ENCODE data around the gene RADIL. TPM values are rescaled to one million over a fixed set of nuclear protein-coding genes. Genes with fewer than 3 reads are reported as not detected.

RADIL gene
- total RNA-seq, 4 donors from 2014 or later = 1.5 to 2.6 (median 2.1) TPM

DNA sequence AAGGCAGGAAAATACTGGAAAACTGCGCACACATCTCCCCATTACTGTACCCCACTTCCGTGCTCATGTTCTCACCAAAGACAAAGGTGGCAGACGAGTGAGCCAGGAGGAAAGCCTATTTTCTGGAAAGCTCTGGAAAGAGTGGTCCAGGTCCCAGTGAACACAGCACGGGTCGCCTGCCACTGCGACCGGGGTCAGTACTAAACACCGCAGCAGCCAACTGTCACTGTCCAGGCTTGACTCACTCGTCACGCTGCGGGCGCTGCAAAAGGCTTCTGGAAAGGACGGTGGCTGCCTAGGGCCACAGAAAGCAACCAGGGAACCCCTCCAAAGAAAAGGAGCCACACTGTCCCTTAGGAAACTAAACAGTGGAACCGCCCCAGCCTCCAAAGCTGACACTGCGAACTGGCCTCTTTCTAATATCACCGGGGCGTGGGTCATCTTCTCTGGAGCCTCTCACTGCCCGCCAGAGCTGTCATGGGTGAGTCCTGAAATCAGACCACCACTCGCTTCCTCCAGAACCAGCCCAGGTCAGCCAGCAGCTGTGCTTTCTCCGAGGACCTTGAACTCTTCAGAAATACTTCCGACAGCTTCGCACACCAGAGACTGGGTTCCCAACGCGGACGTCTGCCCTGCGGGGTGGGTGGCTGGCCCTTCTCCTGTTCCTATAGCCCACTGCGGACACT is 4.0 kb downstream of the RADIL start:
- intact Hi-C loops (cut with DNase I; ENCODE audit: low total_unique reads) = loop anchor here (10.0 kb wide), 1 partner anchor 75 kb away; no protein-coding TSS in a partner anchor
- DNase-seq (ENCODE audit: low spot score in 2 of 2) = no peak
- 78 to 80% methylated on average over 25 to 27 of the region's 27 CpGs for WGBS, 2 donors
- no peak overlapping the region for H3K4me3 ChIP-seq (ENCODE audit: low read depth, poor library complexity, severe bottlenecking)
- TF ChIP-seq, protein P1, sequence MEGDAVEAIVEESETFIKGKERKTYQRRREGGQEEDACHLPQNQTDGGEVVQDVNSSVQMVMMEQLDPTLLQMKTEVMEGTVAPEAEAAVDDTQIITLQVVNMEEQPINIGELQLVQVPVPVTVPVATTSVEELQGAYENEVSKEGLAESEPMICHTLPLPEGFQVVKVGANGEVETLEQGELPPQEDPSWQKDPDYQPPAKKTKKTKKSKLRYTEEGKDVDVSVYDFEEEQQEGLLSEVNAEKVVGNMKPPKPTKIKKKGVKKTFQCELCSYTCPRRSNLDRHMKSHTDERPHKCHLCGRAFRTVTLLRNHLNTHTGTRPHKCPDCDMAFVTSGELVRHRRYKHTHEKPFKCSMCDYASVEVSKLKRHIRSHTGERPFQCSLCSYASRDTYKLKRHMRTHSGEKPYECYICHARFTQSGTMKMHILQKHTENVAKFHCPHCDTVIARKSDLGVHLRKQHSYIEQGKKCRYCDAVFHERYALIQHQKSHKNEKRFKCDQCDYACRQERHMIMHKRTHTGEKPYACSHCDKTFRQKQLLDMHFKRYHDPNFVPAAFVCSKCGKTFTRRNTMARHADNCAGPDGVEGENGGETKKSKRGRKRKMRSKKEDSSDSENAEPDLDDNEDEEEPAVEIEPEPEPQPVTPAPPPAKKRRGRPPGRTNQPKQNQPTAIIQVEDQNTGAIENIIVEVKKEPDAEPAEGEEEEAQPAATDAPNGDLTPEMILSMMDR (IDR thresholded peaks at IDR 0.05) = no peak
- no peak for TF ChIP-seq POLR2A (IDR thresholded peaks at IDR 0.05)

DNA sequence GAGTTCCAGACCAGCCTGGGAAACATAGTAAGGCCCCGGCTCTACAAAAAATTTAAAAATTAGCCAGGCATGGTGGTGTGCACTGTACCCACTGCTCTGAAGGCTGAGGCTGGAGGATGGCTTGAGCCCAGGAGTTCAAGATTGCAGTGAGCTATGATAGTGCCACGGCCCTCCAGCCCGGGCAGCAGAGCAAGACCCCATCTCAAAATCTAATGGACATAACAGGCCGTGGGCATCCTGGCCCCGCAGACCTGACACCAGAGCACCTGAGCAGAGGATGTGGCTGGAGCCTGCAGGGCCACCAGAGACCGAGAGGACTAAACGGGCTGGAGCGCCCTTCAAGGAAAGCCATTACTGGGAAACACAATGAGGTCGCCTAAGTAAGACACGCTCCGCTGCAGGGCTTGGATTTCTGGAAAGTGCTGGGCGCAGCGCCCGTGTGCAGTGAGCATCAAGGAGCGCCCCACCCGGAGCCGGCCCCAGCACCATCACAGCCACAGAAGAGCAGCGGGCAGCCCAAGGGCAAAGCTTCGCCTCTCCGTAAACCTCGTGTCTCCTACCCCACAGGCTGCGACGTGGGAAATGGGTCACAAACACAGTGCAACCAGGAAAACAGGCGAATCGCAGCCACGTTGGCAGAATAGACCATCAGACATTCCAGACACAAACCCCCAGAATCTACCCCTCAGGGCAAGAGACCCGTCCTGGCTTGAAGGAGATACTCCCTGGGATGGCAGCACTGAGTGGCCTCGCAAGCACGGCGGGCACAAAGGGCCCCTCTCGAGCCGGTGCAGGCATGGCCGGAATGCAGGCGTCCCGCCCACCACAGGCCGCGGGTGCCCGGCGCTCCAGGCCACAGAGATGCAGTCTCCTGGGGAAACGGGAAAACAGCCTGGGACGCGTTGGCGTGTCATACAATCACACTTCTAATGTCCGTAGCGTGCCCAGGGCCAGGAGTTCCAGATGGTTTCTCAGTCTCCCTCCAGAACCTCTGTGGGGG is 4.9 kb downstream of the RADIL start:
- intact Hi-C loops (cut with DNase I; ENCODE audit: low total_unique reads) = no loop called here
- 73 to 74% methylated on average over 45 of the region's 45 CpGs for WGBS, 2 donors
- TF ChIP-seq, protein P1 (IDR thresholded peaks at IDR 0.05) = no peak
- TF ChIP-seq POLR2A (IDR thresholded peaks at IDR 0.05) = no peak
- no peak overlapping the region for H3K4me3 ChIP-seq (ENCODE audit: low read depth, poor library complexity, severe bottlenecking)
- DNase-seq (ENCODE audit: low spot score in 2 of 2) = no peak

DNA sequence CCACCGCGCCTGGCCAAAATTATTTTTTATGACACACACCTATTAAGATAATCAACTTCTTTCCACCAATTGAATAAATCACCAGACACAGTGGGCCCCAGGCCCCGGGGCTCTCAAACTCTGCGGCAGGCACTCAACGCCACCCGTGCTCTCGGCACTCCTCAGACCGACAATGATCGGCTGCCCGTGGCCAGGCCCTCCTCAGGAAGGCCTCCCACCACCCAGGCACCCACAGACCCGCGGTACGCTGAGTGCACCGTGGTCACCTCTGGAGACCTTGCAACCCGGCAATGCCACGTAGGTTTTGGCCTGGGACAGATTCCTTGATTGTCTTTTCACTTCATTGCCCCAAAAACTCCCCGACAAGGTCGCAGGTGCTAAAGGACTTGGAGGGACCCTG is 6.9 kb downstream of the RADIL start:
- TF ChIP-seq, protein P1 (IDR thresholded peaks at IDR 0.05) = no peak
- no peak for TF ChIP-seq POLR2A (IDR thresholded peaks at IDR 0.05)
- intact Hi-C loops (cut with DNase I; ENCODE audit: low total_unique reads) = no loop called here
- H3K4me3 ChIP-seq (ENCODE audit: low read depth, poor library complexity, severe bottlenecking) = no peak overlapping the region
- no peak for DNase-seq (ENCODE audit: low spot score in 2 of 2)
- WGBS, 2 donors = 97 to 98% methylated on average over 18 of the region's 18 CpGs

DNA sequence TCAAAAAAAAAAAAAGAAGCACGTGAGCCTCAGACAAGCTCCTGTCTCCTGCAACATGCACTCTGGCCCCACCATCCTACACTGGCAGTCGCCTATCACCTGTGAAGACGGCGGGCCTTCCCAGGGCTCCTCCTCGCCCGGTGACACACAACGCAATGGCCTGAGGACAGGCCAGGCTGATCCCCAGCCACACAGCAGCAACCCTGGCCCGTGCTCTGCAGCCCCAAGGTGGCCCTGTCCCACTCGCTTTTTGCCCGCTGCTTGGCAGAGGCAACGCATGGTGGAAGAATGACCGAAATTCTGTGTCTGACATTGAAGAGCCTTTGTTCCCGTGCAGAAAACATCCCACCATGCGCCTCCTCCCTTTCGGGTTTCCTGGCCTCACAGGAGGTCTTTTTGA is 8.1 kb downstream of the RADIL start:
- no peak for DNase-seq (ENCODE audit: low spot score in 2 of 2)
- TF ChIP-seq, protein P1 (IDR thresholded peaks at IDR 0.05) = no peak
- no peak for TF ChIP-seq POLR2A (IDR thresholded peaks at IDR 0.05)
- H3K4me3 ChIP-seq (ENCODE audit: low read depth, poor library complexity, severe bottlenecking) = no peak overlapping the region
- intact Hi-C loops (cut with DNase I; ENCODE audit: low total_unique reads) = no loop called here
- WGBS, 2 donors = 95 to 98% methylated on average over 15 of the region's 15 CpGs

DNA sequence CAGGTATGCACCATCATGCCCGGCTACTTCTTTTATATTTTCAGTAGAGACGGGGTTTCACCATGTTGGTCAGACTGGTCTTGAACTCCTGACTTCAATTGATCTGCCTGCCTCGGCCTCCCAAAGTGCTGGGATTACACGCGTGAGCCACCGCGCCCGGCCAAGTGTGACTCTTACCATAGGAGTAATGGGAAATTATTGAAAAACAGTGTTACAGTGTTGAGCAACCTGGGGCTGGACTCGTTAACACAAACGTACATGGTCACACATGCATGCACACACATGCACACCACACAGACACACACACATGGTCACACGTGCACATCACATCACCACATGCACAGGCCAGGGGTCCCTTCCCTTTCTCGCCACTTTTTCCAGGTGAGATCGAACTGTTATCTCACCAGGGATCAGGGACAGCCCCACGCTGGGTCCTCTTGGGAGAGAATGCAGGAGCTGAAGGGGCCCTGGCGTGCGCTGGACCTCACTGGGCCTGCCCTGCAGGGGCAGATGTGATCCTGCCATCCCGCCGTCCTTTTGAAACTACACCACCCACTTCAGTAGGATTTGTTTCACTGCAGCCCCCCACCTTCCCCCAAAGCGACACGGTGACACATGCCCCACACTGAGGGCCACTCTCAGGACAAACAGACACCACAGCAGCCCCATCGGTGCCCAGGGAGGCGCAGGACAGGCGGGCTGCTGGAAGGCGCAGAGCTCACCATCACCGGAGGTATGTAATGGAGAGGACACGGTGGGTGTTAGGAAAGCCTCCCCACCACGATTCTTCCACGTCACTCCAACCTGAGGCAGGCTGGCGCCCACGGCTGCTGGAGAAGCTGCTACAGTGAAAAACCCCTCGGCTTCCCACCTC is 10.2 kb downstream of the RADIL start:
- DNase-seq (ENCODE audit: low spot score in 2 of 2) = no peak
- TF ChIP-seq, protein P1 (IDR thresholded peaks at IDR 0.05) = no peak
- TF ChIP-seq POLR2A (IDR thresholded peaks at IDR 0.05) = no peak
- H3K4me3 ChIP-seq (ENCODE audit: low read depth, poor library complexity, severe bottlenecking) = no peak overlapping the region
- intact Hi-C loops (cut with DNase I; ENCODE audit: low total_unique reads) = no loop called here
- 87 to 90% methylated on average over 31 of the region's 31 CpGs for WGBS, 2 donors

Data from lower leg skin (tissue), 4 donors.